Psoas muscle (tissue), 8 donors: ENCODE data around the gene SAXO2. TPM values are rescaled to one million over a fixed set of nuclear protein-coding genes. Genes with fewer than 3 reads are reported as not detected.

Source experiments
- ATAC-seq, 4 donors: fragments of 200-7000 bp; cut with Tn5 transposase; one replicate each; pipeline ENCODE4 v1.9.1; 2020; ENCODE audit warnings: moderate library complexity in 3 of 4, mild to moderate bottlenecking in 2 of 4
- DNase-seq, 2 donors: peaks; one replicate each; pipeline ENCODE4 v3.0.0-alpha.2; 2020
- H3K27ac ChIP-seq: fragments of 200-600 bp; one replicate; pipeline ENCODE4 v1.8.0; 2022
- H3K27me3 ChIP-seq, 3 donors: fragments of 200-600 bp in 1 of 3; one replicate each; pipeline versions ENCODE4 v1.6.1 to v1.8.0; 2013 to 2022; ENCODE audit warnings: low read length in 2 of 3, mild to moderate bottlenecking in 2 of 3, moderate library complexity in 1 of 3; ENCODE audit not compliant: insufficient read depth in 3 of 3
- H3K36me3 ChIP-seq, 2 donors: fragments of 200-600 bp in 1 of 2; one replicate each; pipeline versions ENCODE4 v1.6.1 to v1.8.0; 2013 to 2022; ENCODE audit warnings: low read depth in 1 of 2, mild to moderate bottlenecking in 1 of 2, moderate library complexity in 1 of 2; ENCODE audit not compliant: insufficient read depth in 1 of 2
- H3K4me1 ChIP-seq: fragments of 200-600 bp; one replicate; pipeline ENCODE4 v1.8.0; 2022
- H3K4me3 ChIP-seq: fragments of 200-600 bp; one replicate; pipeline ENCODE4 v1.8.0; 2022; ENCODE audit warnings: mild to moderate bottlenecking
- H3K9me3 ChIP-seq: fragments of 200-600 bp; one replicate; pipeline ENCODE4 v1.8.0; 2022
- CTCF ChIP-seq: fragments of 200-600 bp; IDR thresholded peaks from one replicate; pipeline ENCODE4 v1.8.0; 2022; ENCODE audit warnings: antibody characterized with exemption
- WGBS, 3 donors: extraction: QIAGEN DNeasy Blood & Tissue Kit; methylation state at CpG; one replicate each; pipeline versions ENCODE4 v1.1.6 to v1.1.7; 2013; 5-methylcytosine and 5-hydroxymethylcytosine counted together
- intact Hi-C, 2 donors: fragments of 100-400 bp; cut with DNase I; formaldehyde crosslinking; loops; one replicate each; pipeline versions ENCODE4 v1.11.0 to v1.14.2; 2022
- polyA plus RNA-seq, 3 donors: library from polyadenylated mRNA; stranded (reverse); fragments of 200-250 nt; gene quantifications; one replicate each; pipeline ENCODE4 v1.2.3, GENCODE V29; 2013
- total RNA-seq, 4 donors: library from RNA; stranded (reverse); fragmentation: NEBNext Ultra II Directional in 2 of 4; extraction: Animal tissue kit (Norgen Biotek cat#: 25700) in 2 of 4; gene quantifications; one replicate each; pipeline versions ENCODE4 v1.2.1 to v1.2.4, GENCODE V29; 2021 to 2023
- donor health status: healthy with polysubstance abuse.
- donor health status: DM: no; HTN: no; CAD: no; lungs with moderate emphysema.
- donor health status: Bipolar disorder and iron deficiency.
- donor health status: healthy.
- donor health status: DM: yes; HTN: yes; CAD: no.
- donor health status: DM: no; HTN: no; CAD: no.
- donor health status: DM: no; HTN: no; CAD: no.
- donor health status: DM: yes; HTN: yes; CAD: no.

The SAXO2 gene
- total and polyA plus RNA-seq, 7 donors = 0.40 to 4.3 (median 1.7) TPM; not detected in 1

- 91 to 94% (median 93%) methylated on average over 12 of the region's 12 CpGs for WGBS, 3 donors
- Histone ChIP-seq H3K4me3 (no peak overlapping the region), H3K36me3 (no peaks in the 10 kb centered on the region), H3K27ac (no peak overlapping the region), H3K4me1 (no peaks in the 10 kb centered on the region), H3K27me3 (no peaks in the 10 kb centered on the region), H3K9me3 (no peaks in the 10 kb centered on the region)
- ATAC-seq = no peak
- intact Hi-C loops = no loop called here
- DNase-seq = no peak
- no peak for TF ChIP-seq CTCF
Measured at GRCh38 chr15:82303956-82304777, 41.5 kb downstream of the SAXO2 start.

GRCh38 chr15:82304778-82305090 is 42.1 kb downstream of the SAXO2 start:
- no peak for DNase-seq
- WGBS, 3 donors = 86 to 88% (median 88%) methylated on average over 4 of the region's 4 CpGs
- Histone ChIP-seq H3K27me3 (no peaks in the 10 kb centered on the region), H3K4me3 (no peak overlapping the region), H3K36me3 (no peaks in the 10 kb centered on the region), H3K9me3 (no peaks in the 10 kb centered on the region), H3K27ac (no peak overlapping the region), H3K4me1 (no peaks in the 10 kb centered on the region)
- no peak for TF ChIP-seq CTCF
- no peak for ATAC-seq
- intact Hi-C loops = no loop called here

DNA sequence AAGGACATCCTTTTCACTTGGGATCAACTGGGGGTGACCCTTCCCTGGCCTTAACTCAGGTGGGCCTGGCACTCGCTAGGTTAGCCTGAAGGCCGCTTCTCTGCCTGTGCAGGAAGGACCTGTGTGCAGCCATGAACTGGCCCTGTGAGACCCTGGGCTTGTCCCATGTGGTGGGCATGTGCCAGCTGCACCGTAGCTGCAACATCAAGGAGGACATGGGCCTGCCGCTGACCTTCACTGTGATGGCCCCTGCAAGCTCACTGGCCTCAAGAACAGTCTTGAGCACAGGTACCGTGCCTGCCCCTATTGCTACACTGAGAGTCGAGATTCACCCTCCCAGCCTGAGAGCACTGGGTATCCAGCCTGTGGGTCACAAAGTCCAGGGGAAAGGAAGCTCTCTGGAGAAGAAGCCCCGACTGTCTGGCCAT is 43.0 kb downstream of the SAXO2 start:
- DNase-seq (no peak), ATAC-seq (no peak)
- no peaks in the 10 kb centered on the region for H3K27me3 ChIP-seq
- H3K36me3 ChIP-seq = no peaks in the 10 kb centered on the region
- no peaks in the 10 kb centered on the region for H3K9me3 ChIP-seq
- H3K4me3 ChIP-seq = no peak overlapping the region
- TF ChIP-seq CTCF = no peak
- H3K27ac ChIP-seq = no peak overlapping the region
- 89 to 90% (median 89%) methylated on average over 7 of the region's 7 CpGs for WGBS, 3 donors
- H3K4me1 ChIP-seq = no peaks in the 10 kb centered on the region
- intact Hi-C loops = no loop called here

GRCh38 chr15:82306791-82307713 is 44.4 kb downstream of the SAXO2 start:
- no peaks in the 10 kb centered on the region for H3K9me3 ChIP-seq
- H3K27ac ChIP-seq = no peak overlapping the region
- 83 to 92% (median 87%) methylated on average over 16 of the region's 16 CpGs for WGBS, 3 donors
- no peak overlapping the region for H3K4me3 ChIP-seq
- no peaks in the 10 kb centered on the region for H3K36me3 ChIP-seq
- no peaks in the 10 kb centered on the region for H3K27me3 ChIP-seq
- no peak for DNase-seq
- intact Hi-C loops = no loop called here
- no peak for ATAC-seq
- no peak for TF ChIP-seq CTCF
- H3K4me1 ChIP-seq = no peaks in the 10 kb centered on the region
